ENCODE data around the gene CLDN6.

The CLDN6 gene

DNA sequence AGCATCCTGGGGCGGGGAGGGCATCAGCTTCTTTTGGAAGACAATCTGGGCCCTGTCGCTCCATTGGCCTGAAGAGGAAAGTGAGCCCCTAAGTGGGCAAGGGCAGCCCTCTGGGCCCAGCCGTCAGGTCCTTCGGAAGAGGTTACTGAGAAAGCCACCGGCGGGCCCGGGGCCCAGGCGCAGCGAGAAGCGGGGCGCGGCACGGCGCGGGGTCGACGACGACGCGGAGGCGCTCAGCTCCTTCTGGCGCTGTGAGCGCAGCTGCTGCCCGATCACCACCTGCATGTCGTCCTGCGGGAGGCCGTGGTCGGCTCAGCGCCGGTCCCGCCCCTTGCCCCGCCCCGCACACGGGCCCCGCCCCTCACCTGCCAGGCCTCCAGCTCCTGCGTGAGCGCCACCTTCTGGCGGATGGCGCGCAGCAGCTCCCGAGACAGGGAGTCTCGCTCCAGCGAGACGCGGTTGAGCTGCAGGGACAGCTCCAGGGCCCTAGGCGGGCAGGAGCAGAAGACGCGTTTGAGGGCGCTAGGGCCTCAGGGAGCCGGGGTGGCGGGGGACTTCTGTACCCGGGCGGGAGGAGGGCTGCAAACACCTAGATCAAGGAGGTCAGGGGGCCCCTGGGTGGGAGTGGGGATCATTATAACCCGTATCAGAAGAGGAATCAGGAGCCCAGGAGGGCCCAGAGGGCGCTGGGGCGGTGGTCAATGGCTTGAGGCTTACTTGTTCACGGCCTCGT lies 10.2 kb upstream of the CLDN6 start:
- DNase-seq (ENCODE audit: low spot score) = peak; percentile 96

DNA sequence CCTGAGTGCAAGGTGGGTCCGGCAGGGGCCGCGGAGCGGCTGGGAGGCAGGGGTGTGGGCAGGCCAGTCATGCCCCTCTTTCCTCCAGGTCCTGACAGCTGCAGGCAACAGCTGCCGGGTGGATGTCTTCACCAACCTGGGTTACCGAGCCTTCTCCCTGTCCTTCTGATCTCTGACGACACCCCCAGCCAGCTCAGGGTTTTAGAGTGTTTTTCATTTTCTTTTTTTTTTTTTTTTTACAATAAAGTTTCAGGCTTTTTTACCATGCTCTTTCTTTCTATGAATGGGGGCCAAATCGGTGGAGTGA lies 9.5 kb upstream of the CLDN6 start:
- no peak for DNase-seq (ENCODE audit: low spot score)

DNA sequence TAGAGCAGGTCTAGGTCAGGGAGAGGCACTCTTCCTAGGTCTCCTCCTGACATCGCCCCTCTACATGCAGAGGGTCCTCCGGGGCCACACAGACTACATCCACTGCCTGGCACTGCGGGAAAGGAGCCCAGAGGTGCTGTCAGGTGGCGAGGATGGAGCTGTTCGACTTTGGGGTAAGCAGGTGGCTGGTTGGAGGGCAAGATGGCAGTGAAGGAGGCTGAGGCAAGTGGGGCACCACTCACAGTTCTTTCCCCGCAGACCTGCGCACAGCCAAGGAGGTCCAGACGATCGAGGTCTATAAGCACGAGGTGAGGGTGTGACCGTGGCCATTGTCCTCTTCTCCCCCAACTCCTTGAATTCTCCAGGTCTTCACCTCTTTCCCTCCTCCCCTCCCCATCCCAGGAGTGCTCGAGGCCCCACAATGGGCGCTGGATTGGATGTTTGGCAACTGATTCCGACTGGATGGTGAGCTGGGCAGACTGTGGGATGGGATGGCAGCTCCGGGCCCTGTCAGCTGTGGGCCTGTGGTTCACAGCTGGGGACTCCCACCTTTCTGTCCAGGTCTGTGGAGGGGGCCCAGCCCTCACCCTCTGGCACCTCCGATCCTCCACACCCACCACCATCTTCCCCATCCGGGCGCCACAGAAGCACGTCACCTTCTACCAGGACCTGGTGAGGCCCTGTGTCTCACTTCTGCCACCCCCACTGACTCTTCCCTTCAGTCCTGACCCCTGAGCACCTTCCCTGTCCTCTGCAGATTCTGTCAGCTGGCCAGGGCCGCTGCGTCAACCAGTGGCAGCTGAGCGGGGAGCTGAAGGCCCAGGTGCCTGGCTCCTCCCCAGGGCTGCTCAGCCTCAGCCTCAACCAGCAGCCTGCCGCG lies 8.9 kb upstream of the CLDN6 start:
- no peak for DNase-seq (ENCODE audit: low spot score)

DNA sequence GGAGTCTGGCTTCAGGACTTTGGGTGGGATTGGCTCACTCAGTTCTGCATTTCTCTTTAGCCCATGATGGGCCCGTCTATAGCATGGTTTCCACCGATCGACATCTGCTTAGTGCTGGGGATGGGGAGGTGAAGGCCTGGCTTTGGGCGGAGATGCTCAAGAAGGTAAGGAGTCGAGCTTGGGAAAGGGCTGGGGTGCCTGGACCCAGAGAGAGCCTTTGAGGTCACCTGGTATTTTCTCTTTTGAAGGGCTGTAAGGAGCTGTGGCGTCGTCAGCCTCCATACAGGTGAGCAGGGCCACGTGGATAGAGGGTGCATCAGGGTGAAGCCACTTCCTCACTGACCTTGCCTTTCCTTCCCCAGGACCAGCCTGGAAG lies 8.0 kb upstream of the CLDN6 start:
- DNase-seq (ENCODE audit: low spot score) = no peak

DNA sequence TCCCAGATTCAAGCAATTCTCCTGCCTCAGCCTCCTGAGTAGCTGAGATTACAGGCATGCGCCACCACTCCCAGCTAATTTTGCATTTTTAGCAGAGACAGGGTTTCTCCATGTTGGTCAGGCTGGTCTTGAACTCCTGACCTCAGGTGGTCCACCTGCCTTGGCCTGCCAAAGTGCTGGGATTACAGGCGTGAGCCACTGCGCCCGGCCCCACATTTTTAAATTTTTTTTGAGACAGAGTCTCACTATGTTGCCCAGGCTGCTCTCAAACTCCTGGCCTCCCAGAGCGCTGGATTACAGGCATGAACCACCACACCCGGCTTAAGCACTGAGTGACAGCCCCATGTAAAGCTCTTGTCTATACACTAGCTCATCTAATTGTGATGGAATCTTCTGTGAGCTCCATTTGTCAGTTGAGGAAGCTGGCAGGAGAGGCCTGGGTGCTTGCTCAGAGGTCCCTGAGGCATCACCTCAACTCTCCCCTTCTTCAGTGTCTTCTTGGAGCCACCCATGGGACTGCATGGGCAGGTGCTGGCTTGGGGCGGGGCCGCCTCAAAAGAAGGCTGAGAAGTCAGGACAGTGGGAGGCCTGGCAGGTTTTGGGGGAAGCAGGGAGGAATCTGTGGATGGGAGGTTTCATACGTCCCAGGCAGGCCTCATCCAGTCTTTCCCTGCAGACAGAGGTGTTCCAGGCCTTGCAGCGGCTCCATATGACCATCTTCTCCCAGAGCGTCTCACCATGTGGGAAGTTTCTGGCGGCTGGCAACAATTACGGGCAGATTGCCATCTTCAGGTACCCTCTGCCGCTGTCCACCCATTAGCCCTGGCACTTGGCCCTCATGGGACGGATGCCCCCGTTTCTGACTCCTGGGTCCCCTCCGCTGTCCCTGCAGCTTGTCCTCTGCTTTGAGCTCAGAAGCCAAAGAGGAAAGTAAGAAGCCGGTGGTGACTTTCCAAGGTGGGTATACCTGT lies 7.3 kb upstream of the CLDN6 start:
- no peak for DNase-seq (ENCODE audit: low spot score)

DNA sequence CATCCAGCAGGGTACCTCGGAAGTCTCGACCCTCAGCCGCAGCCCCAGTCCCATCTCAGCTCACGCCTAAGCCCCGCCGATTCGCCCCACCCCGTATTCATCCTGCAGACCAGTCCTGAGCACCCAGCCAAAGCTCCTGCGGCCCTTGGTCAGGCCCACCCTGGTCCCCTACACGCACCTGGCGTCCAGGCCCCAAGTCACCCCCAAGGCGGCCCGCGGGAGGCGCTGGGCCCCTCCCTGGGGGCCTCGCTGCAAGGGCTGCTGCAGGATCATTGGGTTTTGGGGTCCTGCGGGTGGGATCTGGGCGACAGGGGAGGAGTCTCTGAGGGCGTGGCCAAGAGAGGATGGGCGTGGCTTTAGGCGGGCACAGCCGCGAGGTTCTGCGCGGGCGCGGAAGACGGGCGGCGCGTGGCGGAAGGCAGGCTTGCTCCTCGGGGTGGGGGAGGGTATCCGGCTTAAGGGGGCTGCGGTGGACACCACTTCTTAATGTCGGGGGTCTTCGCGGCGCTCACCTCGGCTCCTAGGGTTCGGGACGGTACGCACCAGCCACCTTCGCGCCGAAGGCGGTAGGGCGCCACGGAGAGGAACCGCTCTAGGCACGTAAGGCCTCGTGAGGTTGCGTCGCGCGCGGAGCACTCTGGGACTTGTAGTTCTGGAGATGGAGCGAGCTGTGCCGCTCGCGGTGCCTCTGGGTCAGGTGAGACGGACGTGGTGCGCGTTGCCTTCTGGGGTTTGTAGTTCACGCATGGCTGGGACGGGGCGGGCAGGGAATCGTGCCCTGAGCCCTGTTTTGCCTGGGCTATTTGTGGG lies 5.9 kb upstream of the CLDN6 start, which contains the start of the genes HCFC1R1 and THOC6:
TSS of gene HCFC1R1 (minus strand) at position 274 of the 810 bp plus-strand sequence. CDS start at position 273, 1 bp downstream.
TSS of gene THOC6 (plus strand) at position 367 of the 810 bp plus-strand sequence. CDS start at position 659, 292 bp downstream.
- peak; percentile 97 for DNase-seq (ENCODE audit: low spot score)

DNA sequence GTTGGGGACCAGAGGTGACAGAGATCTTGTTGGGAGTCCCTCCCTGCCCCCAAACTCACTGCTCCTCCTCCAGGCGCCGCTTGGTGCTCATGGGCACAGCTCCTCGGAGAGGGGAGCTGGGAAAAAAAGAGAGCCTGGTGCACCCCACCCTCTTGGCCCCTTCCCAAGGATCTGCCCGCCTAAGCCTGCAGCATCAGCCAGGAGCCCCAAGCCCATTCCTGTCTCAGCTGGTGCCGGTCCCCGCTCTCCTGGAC lies 5.4 kb upstream of the CLDN6 start:
- DNase-seq (ENCODE audit: low spot score) = no peak

DNA sequence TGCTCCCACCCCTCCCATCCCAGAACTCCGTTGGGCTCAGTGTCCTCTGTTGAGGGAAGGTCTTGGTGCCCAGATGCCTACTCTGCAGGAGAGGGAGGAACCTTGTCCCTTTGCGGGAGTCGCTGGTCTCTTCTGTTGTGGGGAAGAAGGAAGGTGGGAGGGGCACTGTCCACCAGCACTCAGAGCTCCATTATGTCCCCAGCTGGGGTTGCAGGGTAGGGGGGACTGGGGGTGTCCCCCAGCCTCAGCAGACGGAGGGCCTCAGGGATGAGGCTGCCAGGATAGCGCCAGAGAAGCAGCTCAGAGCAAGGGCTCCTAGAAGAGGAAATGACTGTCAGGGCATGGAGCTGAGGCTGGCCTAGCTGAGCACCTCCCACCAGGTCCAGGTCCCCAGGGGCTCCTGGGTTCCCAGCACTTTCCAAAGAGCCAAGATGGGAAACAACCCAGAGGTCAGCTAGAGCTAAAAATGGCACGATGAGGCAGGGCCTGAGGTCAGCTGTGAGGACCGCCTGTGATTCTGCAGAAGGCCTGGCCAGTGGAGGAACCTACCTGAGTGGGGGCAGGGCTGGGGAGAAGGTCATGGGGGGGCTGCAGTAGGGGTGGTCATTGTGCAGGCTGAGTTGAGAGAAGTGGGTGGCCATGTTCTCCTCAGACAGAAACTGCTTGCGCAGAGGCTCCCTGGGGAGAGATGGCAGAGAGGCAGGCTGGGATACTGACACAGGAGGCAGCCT lies 4.9 kb upstream of the CLDN6 start:
- no peak for DNase-seq (ENCODE audit: low spot score)

DNA sequence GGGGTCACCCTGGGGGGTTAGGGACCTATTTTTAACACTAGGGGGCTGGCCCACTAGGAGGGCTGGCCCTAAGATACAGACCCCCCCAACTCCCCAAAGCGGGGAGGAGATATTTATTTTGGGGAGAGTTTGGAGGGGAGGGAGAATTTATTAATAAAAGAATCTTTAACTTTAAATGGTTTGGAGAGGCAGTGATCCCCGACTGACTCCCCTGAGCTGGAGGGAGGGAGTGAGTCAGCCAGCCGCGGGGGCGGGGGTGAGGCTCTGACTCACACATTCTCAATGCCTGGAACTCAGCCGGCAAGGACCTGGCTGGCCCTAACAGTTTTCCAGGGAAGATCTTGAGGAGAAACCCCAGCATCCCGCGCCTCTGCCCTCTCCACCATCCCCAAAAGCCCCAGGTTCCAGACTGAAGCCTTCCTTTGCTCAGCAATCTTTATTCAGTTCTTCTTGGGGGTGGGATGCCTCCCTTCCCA lies 4.3 kb upstream of the CLDN6 start:
- DNase-seq (ENCODE audit: low spot score) = peak; percentile 79

DNA sequence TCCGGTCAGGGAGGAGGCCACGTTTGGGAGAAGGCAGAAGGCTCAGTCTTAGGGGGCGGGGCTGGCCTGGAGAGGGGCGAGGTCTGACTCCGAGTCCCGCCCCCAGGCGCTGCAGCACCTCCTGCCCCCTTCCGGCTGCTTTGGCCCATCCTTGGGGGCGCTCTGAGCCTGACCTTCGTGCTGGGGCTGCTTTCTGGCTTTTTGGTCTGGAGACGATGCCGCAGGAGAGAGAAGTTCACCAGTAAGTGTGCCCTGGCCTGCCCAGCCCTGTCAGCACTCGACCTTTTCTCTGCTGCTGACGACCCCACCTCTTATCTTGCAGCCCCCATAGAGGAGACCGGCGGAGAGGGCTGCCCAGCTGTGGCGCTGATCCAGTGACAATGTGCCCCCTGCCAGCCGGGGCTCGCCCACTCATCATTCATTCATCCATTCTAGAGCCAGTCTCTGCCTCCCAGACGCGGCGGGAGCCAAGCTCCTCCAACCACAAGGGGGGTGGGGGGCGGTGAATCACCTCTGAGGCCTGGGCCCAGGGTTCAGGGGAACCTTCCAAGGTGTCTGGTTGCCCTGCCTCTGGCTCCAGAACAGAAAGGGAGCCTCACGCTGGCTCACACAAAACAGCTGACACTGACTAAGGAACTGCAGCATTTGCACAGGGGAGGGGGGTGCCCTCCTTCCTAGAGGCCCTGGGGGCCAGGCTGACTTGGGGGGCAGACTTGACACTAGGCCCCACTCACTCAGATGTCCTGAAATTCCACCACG lies 3.6 kb upstream of the CLDN6 start:
- no peak for DNase-seq (ENCODE audit: low spot score)

DNA sequence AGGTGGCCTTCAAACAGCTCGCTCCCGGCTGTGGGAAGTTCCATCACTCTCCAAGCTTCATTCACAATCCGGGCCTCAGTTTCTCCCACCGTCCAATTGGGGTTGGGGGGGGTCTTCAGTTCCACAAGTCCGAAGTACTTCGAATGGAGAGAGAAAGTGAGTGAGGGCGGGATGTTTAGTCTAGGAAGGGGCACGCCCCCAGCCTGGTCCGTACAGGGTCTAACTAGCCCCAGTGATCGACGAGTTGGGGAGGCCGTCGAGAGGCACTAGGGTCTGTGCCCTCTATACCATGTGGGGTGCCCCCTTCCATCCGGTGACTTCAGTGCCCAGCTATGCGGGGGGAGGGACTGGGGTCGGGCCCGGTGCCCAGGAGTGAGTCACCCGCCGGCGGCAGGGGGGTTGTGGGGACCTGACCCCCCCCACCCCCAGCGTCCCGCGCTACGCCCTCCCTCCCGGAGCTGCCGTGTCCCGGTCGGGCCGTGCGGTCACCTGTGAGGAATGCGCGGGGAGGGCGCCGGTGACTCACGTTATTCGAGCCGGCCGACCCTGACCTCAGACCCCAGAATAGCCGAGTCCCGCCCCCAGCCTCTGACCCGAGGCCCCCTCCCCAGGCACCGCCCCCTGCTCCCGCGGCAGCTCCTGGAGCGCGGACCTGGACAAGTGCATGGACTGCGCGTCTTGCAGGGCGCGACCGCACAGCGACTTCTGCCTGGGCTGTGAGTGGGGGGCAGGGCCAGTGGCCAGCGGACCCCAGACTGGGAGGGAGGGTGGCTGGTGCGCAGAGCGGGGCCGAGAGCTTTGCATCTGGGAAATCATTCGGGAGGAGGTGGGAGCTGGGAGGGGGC lies 2.8 kb upstream of the CLDN6 start:
- DNase-seq (ENCODE audit: low spot score) = peak; percentile 93

DNA sequence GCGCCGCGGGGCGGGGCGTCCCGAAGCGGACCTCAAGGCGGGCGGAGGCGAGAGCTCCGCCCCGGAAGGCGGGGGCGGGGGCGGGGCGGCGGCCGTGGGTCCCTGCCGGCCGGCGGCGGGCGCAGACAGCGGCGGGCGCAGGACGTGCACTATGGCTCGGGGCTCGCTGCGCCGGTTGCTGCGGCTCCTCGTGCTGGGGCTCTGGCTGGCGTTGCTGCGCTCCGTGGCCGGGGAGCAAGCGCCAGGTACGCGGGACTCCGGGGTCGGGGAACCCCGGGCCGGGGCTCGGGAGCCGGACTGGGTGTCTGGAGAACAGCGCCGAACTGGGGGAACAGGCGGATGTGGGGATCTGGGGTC lies 2.2 kb upstream of the CLDN6 start, which contains the start of gene TNFRSF12A:
TSS of gene TNFRSF12A (plus strand) at position 122 of the 357 bp plus-strand sequence. CDS start at position 152, 30 bp downstream.
- peak; percentile 87 for DNase-seq (ENCODE audit: low spot score)

DNA sequence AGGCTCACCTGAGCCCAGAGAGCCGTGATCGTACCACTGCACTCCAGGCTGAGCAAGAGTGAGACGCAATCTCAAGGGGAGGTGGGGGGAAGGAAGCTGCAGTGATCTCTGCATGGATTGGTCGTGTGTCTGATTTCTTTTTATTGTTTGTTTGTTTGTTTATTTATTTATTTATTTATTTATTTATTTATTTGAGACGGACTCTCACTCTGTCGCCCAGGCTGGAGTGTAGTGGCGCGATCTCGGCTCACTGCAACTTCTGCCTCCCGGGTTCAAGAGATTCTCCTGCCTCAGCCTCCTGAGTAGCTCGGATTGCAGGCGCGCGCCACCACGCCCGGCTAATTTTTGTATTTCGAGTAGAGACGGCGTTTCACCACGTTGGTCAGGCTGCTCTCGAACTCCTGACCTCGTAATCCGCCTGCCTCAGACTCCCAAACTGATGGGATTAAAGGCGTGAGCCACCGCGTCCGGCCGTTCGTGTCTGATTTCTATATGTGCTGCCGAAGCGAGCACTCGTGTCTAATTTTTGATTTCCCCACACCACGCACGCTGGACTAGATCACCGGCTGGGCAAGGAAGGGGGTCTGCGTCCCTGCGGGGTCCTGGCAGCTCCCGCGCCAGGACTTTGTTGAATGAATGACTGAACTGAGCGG lies 1.7 kb upstream of the CLDN6 start:
- DNase-seq (ENCODE audit: low spot score) = no peak

DNA sequence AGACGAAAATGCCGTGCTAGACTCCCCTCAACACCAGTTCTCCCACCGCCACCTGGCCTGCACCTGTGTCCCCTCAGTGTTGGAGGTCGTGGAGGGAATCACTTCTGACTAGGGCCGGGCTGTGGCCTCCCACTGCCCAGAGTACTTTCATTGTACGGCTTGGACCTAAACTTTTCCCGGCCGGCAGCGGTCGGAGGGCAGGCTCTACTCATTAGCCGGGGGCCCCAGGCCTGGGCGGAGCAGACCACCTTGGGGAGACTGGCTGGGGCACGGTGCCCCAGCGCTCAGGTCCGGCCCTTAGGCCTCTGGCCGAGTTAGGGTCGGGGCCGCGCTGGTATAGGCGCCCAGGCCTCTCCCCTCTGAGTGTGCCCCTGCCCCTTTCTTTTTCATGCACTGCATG lies 639 bp downstream of the CLDN6 start:
- no peak for DNase-seq (ENCODE audit: low spot score)

DNA sequence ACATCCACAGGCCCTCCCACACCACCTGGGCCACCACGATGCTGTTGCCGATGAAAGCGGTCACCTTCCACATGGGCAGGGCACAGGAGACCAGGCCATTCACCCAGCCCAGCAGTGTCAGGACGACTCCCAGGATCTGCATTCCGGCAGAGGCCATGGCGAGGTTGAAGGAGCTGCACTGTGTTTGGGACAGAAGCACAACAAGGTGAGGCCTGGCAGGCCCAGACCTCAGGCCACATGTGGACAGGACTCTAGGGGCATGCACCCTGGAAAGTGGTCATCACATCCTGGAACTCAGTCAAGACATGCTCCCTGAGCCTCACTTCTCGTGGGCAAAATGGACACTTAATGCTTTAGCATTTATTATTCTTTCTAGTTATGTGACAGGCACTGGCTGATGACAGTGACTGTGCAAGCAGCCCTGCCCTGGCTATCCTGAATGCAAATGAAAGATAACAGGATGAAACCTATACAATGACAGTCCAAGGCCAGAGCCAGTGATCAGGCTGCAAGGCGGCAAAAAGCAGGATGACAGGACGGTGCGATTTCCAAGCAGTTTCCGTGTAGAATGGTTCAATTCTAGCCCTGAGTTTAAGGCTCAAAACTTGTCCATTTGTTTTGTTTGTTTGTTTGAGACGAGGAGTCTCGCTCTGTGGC lies 2.0 kb downstream of the CLDN6 start:
- no peak for DNase-seq (ENCODE audit: low spot score)

DNA sequence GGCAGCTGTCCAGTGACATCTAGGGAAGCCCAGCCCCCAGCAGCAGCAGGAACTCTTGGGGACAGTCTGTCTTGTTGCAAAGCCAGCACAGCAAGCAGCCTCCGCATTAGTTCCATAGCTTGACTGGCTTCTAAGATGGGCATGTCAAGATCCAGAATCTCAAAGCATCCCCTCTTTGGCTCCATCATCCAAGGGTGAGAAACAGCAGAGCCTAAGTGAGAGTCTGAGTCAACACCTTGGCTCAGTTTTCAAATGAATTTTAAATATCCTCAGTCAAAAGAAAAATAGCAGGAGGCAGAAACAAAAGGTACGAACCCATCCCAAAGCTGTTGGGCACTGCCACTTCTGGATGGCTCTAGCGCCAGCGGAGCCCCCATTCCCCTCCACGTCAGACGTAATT lies 3.0 kb downstream of the CLDN6 start:
- DNase-seq (ENCODE audit: low spot score) = no peak

DNA sequence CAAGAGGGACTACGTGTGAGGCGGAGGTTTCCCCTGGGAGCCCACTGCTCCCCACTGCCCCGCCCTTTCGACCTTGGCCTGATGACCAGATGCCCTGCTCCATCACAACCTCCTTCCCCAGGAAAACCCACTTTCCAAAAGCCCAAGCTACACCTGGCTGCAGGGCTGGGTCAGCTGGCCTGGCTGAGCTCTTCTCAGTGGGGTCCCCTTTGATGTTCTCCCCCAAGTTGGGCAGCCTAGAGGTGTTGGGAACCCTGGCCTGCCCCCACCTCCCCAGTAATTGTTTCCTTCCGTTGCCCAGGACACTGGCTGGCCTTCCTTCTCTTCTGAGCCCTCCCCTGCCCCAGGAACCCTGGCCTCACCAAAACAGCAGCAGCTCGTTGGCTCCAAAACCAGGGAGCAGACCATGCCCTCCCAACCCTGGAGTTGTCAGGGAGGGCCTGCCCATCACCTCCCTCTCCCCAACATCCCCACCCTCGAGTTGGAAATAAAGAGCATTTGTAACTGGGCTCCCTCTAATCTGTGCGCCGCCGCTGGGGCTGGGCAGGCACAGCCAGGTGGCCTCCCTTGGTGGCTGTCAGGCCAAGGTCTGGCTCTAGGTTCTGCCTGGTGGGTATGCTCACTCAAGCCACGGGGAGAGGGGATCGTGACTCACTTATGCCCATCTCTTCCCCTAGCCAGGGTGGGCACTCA lies 3.8 kb downstream of the CLDN6 start:
- no peak for DNase-seq (ENCODE audit: low spot score)
